Measurements from ENCODE around the gene DSCAML1.

The DSCAML1 gene, protein sequence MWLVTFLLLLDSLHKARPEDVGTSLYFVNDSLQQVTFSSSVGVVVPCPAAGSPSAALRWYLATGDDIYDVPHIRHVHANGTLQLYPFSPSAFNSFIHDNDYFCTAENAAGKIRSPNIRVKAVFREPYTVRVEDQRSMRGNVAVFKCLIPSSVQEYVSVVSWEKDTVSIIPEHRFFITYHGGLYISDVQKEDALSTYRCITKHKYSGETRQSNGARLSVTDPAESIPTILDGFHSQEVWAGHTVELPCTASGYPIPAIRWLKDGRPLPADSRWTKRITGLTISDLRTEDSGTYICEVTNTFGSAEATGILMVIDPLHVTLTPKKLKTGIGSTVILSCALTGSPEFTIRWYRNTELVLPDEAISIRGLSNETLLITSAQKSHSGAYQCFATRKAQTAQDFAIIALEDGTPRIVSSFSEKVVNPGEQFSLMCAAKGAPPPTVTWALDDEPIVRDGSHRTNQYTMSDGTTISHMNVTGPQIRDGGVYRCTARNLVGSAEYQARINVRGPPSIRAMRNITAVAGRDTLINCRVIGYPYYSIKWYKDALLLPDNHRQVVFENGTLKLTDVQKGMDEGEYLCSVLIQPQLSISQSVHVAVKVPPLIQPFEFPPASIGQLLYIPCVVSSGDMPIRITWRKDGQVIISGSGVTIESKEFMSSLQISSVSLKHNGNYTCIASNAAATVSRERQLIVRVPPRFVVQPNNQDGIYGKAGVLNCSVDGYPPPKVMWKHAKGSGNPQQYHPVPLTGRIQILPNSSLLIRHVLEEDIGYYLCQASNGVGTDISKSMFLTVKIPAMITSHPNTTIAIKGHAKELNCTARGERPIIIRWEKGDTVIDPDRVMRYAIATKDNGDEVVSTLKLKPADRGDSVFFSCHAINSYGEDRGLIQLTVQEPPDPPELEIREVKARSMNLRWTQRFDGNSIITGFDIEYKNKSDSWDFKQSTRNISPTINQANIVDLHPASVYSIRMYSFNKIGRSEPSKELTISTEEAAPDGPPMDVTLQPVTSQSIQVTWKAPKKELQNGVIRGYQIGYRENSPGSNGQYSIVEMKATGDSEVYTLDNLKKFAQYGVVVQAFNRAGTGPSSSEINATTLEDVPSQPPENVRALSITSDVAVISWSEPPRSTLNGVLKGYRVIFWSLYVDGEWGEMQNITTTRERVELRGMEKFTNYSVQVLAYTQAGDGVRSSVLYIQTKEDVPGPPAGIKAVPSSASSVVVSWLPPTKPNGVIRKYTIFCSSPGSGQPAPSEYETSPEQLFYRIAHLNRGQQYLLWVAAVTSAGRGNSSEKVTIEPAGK (N-terminal part only)

DNA sequence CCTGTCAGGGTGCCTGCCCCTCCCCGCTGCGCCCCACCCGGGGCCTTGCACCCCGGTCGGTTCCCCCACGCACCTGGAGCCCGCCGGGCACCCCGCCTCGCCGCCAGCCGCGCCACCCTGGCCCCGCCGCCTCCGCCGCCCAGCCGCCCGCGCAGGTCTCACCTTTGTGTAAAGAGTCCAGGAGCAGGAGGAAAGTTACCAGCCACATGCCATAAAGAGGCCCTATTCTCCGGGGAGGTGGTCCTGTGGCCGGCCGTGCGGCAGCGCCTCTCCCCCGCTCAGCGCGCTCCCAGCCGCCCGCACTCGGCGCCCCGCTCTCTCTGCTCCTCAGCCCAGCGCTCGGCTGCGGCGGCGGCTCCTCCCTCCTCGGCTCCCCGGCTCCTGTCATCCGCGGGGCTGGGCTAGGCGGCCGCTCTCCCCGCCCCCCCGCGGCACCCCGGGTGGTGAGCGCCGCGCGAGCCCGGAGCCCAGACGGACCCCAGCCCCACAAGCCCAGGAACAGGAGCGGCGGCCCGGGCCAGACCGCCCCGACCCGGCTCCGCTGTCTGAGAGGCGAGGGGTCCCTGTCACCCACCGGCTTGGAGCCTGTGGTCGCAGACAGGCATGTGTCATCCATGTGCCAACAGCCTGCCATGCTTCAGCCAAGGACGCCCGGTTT is at the start of gene DSCAML1:
Gene DSCAML1, minus strand, starts transcription at position 345 of the 658 bp plus-strand sequence. Its CDS starts 137 bp downstream, at position 208.
- DNase-seq, result no peak

DNA sequence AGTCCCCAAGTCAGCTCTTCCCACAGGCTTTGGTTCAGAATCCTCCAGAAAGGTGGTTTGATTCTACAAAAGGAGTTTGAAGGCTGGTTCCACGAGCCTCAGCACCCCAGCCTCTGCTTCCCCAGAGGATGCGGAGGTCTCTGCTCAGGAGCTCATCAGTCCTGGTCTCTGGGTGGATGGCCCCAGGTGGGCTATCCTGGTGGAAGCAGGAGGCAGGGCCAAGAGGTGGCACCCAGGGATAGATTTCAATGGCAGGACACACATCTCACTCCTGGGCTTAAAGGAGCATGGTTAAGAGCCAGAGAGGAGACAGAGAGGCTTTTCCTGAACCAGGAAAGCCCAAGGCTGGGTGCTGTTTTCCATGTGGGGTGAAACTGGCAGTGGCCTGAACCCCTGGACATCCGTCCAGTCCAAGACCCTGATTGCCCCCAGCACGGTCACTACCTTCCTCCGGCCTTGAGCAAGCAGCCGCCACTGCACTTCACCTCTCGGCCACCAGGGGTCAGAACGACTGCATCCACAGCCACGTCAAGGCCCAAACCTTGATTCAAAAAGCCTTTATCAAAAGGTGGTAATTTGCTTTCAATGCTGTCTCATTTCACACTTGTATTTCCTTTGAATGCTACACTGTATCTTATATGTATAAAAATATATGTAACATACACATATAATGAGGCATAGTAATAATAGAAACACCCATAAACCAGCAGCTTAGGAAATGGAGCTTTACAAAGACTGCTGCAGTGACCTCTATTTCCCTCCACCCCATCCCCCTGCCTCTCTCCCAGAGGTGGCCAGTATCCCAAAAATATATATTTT is 46.9 kb upstream of the DSCAML1 start:
- peak; percentile 41 for DNase-seq

DNA sequence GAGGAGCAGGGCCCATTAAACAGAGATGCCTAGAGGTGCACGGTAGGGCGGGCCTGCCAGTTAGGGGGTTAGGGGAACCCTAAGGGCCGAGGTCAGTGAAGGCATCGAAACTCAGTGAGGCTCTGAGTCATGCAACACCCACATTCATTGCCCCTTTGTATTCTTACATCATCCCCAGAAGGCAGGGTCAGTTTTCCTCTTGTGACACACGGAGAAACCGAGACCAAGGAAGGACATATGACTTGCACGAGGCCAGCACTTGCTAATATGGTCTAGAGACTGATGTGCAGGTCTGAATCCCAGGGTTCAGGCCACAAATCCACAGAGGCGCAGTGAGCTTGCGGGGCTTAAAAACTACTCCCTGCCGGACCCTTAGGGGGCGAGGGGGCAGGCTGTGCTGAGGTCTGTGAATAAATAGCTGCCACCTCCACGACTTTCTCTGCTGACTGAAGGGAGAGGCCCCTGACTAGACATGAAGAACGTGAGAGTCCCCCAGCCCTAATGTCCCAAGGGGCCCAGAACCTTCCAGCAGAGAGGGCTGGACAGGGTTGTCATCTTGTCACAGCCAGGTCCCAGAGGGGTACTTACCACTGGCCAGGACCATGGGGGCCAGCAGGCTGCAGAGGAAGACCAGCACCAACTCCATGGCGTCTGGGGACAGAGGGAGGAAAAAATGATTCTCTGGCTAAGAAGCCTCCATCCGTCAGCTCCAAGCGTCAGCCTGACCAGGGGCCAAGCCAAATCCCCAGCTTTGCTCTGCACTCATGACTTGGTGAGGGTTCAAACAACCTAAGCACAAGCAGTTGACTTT is 45.3 kb upstream of the DSCAML1 start:
- DNase-seq, result no peak

DNA sequence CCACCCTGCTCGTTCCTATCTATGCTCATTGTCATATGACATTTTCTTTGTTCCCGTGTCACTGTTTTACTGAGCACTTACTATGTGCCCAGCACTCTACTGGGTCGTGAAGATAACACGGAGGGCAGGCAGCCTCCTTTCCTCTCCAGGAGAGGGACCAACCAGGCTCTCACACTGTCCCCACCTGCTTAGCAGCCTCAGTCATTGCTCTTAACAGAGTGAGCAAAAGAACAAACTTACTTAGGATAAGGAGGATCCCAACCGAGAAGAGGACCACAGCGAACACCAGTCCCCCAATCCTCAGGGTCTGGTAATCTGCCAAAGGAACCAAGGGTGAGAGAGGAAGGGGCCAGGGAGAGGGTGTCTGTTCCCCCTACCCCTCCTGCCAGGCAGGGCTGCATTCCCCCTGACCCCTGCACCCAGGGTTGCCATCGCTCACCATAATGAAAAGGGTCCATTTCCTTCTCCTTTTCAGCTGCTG is 44.6 kb upstream of the DSCAML1 start:
- DNase-seq, result no peak

DNA sequence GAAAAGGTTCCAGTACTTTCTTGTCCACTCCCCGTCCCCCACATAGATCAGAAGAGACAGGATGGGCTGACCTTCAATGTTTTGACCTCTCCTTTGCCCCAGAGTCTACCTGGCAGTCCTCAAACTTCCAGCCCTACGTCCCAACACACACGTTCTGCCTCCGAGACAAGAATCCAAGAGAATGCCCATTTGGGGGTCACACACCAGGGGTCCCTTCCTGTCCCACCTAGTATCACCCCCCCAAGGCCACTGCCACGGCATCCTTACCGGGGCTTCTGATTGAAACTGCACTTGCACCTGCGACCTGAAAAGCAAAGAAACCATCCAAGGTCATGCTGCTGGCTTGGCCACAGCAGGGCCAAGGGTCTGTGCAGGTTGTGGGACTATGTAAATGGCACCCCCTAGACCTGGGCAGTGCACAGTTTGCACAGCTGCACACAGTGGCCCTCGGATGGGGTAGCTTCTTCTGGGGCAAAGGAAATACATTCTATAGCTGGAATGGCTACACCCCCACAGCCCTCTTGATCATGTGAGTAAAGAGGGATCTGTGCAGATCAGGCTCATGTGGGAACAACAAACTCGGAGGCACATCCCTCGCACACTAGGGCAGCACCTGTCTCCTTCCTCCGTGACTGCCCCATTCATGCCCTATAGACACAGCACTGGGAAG is 44.0 kb upstream of the DSCAML1 start:
- DNase-seq, result no peak

DNA sequence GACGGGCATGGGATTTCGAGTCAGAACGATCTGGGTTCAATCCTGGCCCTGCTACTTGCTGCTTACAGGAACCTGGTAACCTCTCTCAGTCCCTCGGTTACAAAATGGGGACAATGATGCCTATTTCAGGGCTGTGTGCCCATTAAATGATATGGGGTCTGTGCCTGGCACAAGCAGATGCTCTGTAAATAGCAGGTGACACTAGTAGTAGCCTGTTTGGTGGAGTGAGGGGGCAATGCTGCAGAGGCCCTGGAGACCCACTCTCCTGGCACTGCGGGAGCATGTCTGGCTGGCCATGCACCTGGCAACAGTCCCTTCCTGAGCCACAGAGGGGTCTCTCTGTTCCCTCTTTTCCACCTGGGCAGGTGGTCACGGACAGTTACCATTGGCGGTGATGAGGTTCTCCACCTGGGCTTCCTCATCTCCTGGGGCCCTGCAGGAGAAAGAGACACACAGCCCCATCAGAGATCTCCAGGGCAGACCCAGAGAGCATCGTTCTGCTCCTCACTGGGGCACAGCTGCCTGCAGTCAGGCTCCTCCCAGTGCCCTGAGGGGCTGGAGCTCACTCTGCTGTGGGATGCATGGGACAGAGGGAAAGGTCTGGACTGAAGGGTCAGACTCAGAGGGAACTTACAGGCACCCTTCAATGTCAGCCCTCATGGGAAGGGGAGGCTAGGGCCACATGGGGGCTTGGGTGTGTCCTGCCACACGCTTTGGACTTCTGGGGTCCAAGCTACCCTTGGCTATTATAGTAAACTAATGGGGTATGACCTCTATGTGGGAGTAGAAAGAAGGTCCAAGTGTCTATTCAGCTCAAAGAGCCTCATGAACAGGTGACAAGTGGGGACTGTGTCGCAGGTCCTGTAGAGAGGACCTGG is 43.2 kb upstream of the DSCAML1 start:
- DNase-seq, result no peak

DNA sequence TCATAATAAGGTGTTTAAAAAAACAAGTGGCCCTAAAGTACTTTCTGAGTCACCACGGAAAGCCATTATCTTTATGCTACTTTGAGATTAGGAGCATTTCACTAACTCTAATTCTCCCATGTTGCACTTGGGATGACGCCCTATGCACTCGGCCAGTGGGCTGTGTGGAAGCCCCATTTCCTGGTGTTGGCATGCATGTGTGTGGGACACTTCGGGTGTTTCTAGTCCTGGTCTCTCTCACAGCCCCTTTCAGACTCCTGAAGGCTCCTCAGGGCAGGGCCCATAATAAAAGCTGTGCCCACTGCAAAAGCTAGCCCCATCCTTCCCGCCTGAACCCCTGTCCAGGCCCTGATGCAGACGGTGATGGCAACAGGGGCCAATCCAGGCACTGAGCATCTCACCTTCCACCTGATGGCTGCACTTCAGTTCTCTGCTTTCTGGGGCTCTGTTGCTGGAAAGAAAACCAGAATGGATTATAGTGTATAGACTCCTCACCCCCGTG is 42.4 kb upstream of the DSCAML1 start:
- no peak for DNase-seq

DNA sequence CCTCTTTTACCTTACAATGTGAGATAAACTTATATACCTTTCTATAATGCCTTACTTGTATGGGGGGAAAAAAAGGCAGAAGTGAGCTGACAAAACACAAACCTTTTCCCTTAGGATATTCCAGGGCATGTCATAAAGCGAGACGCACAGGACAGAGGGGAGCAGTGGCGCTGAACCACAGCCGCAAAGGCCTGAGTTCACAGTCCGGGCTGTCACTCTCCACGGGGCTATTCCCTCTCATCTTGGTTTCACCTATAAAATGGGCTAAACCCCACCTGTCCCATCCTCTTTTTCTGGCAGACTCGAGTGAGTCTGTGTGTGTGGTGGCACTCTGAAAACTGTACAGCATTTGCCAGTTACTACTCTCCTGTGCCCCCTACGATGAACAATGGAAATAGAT is 41.9 kb upstream of the DSCAML1 start:
- DNase-seq, result no peak

DNA sequence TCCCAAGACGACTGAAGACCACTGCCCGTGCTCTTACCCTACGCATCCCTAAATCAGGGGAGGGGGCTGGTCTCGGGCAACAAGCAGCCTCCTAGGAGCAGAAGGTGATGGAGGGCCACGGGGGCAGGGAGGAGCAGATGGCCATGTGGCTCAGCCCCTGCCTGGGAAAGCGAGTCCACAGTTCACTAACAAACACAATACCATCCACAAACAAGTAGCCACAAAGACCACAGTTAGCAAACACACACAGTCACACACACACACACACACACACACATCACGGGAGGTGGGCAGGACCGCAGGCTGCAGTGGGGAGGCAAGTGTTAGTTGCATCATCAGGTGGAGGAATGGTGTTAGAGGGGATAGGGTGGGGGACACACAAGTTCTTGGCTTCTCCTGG is 40.8 kb upstream of the DSCAML1 start:
- DNase-seq, result no peak

DNA sequence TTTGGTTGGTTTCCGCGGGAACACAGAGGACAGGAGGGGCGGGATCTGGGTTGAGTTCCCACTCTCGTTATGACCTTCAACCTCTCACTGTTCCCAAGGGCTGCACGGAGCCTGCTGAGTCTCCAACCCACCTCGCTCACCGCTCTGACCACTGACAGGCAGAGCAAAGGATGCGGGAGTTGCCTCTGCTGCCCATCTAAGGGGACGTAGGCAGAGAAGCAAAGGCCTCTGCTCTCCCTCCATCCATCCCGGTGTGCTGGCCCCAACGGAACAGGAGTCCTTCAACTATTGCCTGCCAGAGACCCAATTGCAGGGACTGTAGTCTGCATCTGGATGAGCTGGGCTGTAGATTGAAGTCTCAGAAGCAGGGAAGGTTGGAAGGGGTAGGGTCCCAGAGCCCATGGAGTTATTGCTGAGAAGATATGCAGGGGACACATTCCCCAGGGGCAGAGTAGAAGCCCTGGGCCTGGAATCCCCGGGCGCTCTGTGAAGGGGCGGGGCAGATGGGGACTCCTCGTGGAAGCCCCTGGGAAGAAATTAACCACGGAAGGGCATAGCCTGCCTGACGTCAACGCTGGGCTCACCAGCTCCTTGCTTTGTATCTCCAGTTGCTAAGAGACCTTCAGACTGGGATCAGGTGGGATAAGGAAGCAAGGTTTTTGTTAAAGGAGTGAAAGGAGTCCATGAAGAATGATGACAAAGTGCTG is 40.2 kb upstream of the DSCAML1 start:
- no peak for DNase-seq

DNA sequence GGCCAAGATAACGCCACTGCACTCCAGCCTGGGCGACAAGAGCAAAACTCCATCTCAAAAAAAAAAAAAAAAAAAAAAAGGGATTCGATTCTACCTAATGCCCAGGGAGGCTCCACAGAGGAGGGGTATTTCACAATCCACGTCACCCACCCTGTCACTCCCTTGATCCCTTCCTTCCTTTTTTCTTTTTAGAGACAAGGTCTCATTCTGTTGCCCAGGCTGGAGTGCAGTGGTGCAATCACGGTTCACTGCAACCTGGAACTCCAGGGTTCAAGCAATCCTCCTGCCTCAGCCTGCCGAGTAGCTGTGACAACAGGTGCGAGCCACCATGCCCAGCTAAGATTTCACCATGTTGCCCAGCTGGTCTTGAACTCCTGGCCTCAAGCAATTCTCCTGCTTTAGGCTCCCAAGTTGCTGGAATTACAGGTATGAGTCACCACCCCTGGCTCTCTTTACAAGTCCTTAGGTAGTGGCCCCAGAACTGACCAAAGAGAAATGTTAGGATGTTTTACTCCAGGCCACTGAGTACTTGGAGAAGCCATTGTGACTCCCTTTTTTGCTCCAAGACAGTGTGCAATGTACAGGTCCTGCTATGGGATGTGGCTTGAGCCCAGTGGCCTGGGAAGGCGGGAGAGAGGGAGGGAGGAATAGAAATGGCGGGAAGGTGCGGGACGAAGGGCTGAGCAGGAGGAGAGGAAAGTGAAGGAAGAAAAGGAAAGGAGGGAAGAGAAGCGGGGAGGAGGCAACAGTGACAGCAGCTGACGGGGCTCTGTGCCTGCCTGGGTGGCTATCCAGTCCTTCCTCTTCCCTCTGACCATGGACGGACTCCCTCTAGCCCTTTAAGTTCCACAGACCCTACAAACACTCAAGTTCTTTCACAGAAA is 39.3 kb upstream of the DSCAML1 start:
- DNase-seq, result no peak

DNA sequence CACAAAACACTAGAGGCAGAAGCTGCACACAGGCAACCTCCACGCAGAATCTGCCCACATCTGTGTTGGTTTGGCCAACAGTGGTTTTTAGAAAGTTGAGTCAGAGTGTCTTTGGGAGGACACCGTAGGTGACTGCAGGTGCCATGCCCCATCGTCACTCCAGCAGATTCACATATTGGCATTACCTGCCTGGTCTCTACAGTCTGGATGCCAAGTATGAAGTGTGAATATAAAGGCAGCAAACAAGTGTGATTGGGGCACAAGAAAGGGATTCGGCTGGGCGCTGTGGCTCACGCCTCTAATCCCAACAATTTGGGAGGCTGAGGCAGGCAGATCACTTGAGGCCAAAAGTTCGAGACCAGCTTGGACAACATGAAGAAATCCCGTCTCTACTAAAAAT is 38.6 kb upstream of the DSCAML1 start:
- no peak for DNase-seq

DNA sequence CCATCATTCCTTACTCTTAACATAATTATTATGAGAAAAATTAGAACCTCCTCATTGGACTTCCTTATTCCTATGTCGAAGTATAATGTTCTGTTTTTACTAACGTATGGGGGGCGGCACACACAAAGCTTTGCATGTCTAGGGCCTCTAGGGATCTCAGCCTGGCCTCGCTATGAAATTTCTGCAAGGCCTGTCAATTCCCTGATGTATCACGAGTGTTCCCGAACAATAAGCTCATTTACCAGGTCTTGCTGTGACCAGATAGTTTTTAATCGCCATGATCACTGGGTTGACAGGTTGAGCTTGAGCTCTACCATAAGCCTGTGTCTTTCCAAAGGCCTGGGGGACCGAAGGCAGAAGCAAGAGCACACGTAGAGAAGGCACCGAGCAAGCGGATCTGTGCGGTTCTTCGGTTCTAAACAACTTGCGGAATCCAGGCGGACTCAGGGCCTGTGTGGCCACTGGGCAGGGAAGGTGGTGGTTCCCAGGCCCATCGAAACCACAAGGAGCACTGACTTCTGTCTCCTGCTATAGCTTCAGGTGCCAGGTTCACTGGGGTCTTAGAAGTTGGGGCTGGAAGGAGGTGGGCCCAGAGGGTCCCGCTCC is 37.9 kb upstream of the DSCAML1 start:
- DNase-seq, result no peak

DNA sequence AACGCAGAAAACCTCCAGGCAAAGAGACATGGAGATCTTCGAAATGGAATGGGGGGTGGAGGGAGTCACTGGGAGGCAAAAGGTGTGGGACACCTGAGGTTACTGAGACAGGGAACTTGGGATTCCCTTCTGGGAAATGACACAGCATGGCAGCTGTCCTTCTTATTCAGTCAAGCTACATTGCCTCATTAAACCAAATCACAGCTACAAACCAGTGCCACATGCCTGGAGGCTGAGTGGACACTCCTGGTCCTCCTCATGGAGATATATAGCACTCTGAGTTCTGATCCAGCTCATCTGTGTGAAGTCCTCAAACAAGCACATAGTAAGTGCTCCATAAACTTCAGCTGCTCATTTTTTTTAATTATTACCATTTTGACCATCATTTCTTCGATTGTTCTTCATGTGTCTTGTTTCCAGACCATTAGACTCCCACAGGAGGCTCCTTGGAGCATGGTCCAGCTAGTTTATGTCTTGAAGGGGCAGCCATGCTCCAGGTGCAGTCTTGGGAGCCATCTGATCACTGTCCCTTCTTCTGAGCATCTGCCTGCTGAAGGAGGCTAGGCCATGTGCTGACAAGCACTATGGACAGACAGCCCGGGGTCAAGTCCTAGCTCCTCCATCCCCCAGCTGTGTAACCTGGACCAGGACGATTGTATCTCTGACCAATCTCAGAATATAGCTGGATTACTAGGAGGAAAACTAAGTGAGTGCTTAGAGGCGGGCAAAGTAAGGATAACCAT is 37.2 kb upstream of the DSCAML1 start:
- no peak for DNase-seq

DNA sequence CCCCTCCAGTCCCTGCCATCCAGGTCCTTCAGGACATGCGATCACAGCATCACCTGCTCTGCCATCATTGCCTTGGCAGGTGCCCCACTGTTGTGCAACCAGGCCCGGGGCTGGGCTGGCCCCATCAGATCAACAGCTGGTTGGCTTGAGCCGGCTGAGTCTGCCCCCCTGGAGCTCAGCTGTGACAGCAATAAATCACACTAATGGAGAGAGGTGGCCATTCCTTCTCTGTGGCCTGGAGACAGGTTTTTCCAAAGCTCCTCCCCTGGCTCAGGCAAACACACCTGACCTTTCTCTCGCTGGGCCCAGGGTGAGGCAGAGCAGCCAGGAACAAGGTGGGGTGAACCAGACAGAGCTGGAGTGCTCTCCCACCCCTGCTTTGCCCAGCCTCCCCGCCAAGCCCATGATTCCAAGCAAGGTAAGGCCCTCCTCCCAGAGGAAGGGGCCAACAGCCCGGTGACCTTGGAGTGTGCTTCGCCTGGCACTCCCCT is 36.4 kb upstream of the DSCAML1 start:
- DNase-seq, result peak; percentile 98

DNA sequence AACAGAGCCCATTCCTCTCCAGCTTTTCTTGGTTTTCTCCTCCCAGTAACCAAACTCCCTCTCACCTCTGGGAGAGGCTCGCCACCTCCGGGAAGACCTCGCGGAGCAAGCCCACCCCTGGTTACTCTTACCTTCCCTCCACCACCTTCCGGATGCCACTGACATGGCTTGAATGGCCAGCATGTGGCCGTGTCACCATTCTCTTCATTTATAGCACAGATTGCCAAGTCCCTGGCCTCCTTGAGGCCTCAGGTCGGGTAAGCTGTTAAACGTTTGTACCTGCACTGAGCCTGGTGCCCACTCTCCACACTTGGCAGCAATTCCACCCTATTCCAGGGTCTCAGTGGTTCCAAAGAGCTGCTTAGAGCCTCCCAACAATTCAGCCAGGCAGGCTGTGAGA is 35.5 kb upstream of the DSCAML1 start:
- DNase-seq, result no peak

Measured in DMS153 (cell line).